Astrocyte (in vitro differentiated cells and primary cell): ENCODE measurements around the gene TFF3.

Source experiments
- EZH2 ChIP-seq: IDR thresholded peaks from 2 replicates; pipeline ENCODE4 v1.6.1; 2012; ENCODE audit warnings: mild to moderate bottlenecking, low read length, inconsistent platforms; ENCODE audit not compliant: insufficient read depth
- TF ChIP-seq, protein P1 (sequence below): IDR thresholded peaks from 2 replicates; pipeline ENCODE4 v1.5.1; 2011; ENCODE audit warnings: low read depth, mild to moderate bottlenecking, inconsistent platforms, low read length, moderate library complexity; ENCODE audit not compliant: insufficient read depth

DNA sequence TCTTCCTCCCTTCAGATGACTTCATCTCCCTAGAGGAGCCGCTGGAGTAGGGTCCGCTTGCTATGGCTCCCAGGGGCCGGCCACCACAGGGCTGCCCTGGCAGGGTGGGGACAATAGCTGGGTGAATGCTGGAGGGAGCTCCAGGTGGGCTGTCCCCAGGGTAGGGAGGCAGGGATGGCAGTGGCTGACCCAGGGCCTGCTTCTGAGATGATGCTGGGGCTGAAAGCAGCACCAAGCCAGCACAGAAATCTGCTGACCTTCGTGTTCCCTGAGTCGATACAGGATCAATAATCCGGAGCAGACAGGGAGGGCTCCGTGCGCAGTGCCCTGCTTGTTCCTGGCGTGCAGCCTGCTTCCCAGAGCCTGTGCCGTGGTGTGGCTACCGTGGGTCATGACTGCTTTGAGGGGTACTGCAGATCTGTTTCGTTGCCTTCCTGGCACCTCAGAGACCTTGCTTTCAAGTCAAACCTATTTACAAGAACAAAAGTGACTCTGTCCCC lies 34.0 kb downstream of the TFF3 start:
- TF ChIP-seq, protein P1, sequence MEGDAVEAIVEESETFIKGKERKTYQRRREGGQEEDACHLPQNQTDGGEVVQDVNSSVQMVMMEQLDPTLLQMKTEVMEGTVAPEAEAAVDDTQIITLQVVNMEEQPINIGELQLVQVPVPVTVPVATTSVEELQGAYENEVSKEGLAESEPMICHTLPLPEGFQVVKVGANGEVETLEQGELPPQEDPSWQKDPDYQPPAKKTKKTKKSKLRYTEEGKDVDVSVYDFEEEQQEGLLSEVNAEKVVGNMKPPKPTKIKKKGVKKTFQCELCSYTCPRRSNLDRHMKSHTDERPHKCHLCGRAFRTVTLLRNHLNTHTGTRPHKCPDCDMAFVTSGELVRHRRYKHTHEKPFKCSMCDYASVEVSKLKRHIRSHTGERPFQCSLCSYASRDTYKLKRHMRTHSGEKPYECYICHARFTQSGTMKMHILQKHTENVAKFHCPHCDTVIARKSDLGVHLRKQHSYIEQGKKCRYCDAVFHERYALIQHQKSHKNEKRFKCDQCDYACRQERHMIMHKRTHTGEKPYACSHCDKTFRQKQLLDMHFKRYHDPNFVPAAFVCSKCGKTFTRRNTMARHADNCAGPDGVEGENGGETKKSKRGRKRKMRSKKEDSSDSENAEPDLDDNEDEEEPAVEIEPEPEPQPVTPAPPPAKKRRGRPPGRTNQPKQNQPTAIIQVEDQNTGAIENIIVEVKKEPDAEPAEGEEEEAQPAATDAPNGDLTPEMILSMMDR: no peak
- TF ChIP-seq EZH2: no peak
